ENCODE data around the gene UBE2D2. TPM values are rescaled to one million over a fixed set of nuclear protein-coding genes. Genes with fewer than 3 reads are reported as not detected.

The UBE2D2 gene
- total and polyA plus RNA-seq, 2 donors (not counting 1 experiment from before 2014, with no cell fraction given), result 64.3 to 168 TPM

- ChIA-PET POLR2A (interaction anchor here (0.6 to 1.7 kb wide), 4 partner anchors 12 to 85 kb away, joined by 3 to 7 read pairs (median 6); partner anchors contain the start of gene UBE2D2), CTCF (interaction anchor here (0.6 to 11.0 kb wide), 16 partner anchors 9 to 774 kb away, joined by 3 to 168 read pairs (median 4); partner anchors contain the start of genes DNAJC18 and UBE2D2)
- intact Hi-C loops (cut with micrococcal nuclease), result loop anchor here (1.0 to 10.0 kb wide), 10 partner anchors 25 to 247 kb away; partner anchors contain the start of genes DNAJC18, MATR3 and PAIP2
- peak overlapping the region; percentile 71 to 79 for H3K27ac ChIP-seq (ENCODE audit: low read length in 2 of 2)
- peaks cover 2 to 20% of the 10 kb centered on the region in 2 donors for H3K4me1 ChIP-seq (ENCODE audit: control insufficient read depth in 2 of 2, insufficient read depth in 2 of 2, low read length in 2 of 2)
- H4K20me1 ChIP-seq (ENCODE audit: control insufficient read depth, insufficient read depth, low read length, poor library complexity, severe bottlenecking), result no peaks in the 10 kb centered on the region
- H2AFZ ChIP-seq (ENCODE audit: insufficient read depth, low read depth, low read length, poor library complexity, severe bottlenecking), result peak overlapping the region; percentile 99
- peak overlapping the region; percentile 41 to 68 (median 61) for H3K4me3 ChIP-seq (ENCODE audit: control extremely low read depth in 1 of 5, extremely low read depth in 1 of 5, insufficient read depth in 1 of 5, low read depth in 2 of 5, low read length in 4 of 5)
- no peaks in the 10 kb centered on the region for H3K9me3 ChIP-seq (ENCODE audit: control extremely low read depth in 1 of 3, control insufficient read depth in 2 of 3, insufficient read depth in 1 of 3, low read length in 2 of 3)
- peak overlapping the region; percentile 86 for H3K27ac Mint-ChIP-seq
- H3K9ac ChIP-seq (ENCODE audit: low read length), result peak overlapping the region; percentile 71
- no peaks in the 10 kb centered on the region for H3K27me3 ChIP-seq (replicated peaks in 1 of 4; ENCODE audit: control extremely low read depth in 1 of 4, control insufficient read depth in 3 of 4, insufficient read depth in 4 of 4, low read length in 3 of 4)
- DNase-seq (peak; percentile 92), ATAC-seq (ENCODE audit: low read depth) (peak; percentile 96)
- peak overlapping the region; percentile 87 for H3K4me3 Mint-ChIP-seq
- no peaks in the 10 kb centered on the region for H3K9me3 Mint-ChIP-seq (ENCODE audit: insufficient read depth)
- no peaks in the 10 kb centered on the region for H3K79me2 ChIP-seq (ENCODE audit: control insufficient read depth, insufficient read depth, low read length)
- H3K36me3 ChIP-seq (replicated peaks in 1 of 2; ENCODE audit: control extremely low read depth in 1 of 2, control insufficient read depth in 1 of 2, extremely low read depth in 1 of 2, insufficient read depth in 2 of 2, low read length in 1 of 2), result no peaks in the 10 kb centered on the region
- no peaks in the 10 kb centered on the region for H3K27me3 Mint-ChIP-seq
- peak overlapping the region; percentile 78 for H3K4me2 ChIP-seq (replicated peaks; ENCODE audit: low read depth, low read length, poor library complexity, severe bottlenecking)
- 5% methylated on average over 55 of the region's 56 CpGs for WGBS (ENCODE audit: insufficient coverage)
- TF ChIP-seq CTCF (IDR thresholded peaks at IDR 0.05) (peak; percentile 92), EZH2 (IDR thresholded peaks at IDR 0.05; ENCODE audit: borderline replicate concordance, insufficient read depth, low read depth, low read length, poor library complexity, severe bottlenecking) (no peak)
- peaks cover 23% of the 10 kb centered on the region for H3K4me1 Mint-ChIP-seq
These were observed 43.2 kb upstream of the UBE2D2 start for GRCh38 chr5:139517683-139518564.

All from B cell (primary cell).